GM19351 (cell line): ENCODE measurements around the gene PRPSAP2.
"Not testable (repeated sequence)": the region's sequence is repeated elsewhere in the genome, so short reads cannot be mapped to it uniquely, and the experiment has no call there.

Source experiments
- ATAC-seq: cut with Tn5 transposase; IDR thresholded peaks from one replicate; pipeline ENCODE4 v1.9.1; 2021; ENCODE audit warnings: mild to moderate bottlenecking, moderate library complexity; ENCODE audit not compliant: unreplicated experiment

The PRPSAP2 gene

DNA sequence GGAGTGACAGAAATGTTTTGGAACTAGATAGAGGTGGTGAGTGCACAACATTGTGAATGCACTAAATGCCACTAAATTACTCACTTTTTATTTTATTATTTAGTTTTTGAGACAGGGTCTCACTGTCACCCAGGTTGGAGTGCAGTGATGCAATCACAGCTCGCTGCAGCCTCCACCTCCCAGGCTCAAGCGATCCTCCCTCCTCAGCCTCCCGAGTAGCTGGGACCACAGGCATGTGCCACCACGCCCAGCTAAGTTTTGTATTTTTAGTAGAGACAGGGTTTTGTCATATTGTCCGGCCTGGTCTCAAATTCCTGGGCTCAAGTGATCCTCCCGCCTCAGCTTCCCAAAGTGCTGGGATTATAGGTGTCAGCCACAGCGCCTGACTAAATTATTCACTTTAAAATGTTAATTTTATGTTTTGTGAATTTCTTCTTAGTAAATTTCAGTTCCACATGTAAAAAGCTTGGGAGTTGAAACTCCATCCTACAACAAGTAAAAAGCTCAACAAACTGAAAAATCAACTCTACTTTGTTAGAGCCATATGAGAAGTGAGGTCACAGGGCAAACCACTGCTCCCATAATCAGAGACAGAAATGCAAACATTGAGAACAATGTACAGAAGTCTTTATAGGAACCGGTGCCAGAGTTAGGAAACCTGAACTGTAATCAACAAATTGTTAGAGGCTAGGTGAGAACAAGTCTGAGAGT, 80.2 kb downstream of the PRPSAP2 start:
- ATAC-seq, result no peak

GRCh38 chr17:18938692-18939023, 80.7 kb downstream of the PRPSAP2 start:
- ATAC-seq, result no peak

- ATAC-seq, result no peak
These were observed 86.7 kb downstream of the PRPSAP2 start for GRCh38 chr17:18944646-18945045.

DNA sequence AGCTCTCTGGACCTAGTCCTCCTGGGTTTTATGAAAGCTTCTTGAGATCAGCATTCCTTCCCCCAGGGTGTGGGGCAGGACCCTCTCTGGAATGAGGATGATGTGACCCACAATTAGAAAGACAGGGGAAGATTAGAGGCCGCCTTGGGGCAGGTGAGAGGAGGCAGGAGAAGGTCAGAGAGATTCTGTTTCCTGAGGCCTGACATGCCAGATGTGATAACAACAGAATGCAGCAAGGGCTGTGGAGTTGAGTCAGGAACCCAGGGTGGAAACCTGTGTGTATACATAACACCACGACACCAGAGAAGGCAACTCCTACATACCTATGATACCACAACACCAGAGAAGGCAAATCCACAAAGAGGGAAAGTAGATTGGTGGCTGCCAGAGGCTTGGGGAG, 88.6 kb downstream of the PRPSAP2 start:
- no peak for ATAC-seq

GRCh38 chr17:18947866-18948265, 89.9 kb downstream of the PRPSAP2 start:
- ATAC-seq, result no peak

- ATAC-seq, result no peak
These were observed 90.6 kb downstream of the PRPSAP2 start for GRCh38 chr17:18948476-18949006.

GRCh38 chr17:18949566-18949965, 91.6 kb downstream of the PRPSAP2 start:
- ATAC-seq, result no peak

DNA sequence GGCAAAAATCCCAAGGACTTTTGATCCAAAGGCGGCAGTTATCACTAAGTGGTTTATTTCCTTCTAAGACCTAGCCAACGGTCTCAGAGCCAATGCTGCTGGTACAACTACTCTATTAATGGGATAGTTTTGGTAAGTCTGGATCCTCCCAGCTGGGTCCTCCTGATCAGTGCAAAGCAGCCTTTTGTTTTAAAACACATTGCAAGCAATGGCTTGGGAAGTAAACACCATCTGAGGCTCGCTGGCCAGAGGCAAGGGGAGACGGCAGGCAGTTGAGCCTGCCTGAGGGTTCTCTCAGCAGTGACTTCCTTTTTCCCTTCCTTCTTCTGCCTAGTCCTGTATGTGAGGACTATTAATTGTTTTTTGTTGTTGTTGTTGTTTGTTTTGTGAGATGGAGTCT, 92.4 kb downstream of the PRPSAP2 start:
- no peak for ATAC-seq

DNA sequence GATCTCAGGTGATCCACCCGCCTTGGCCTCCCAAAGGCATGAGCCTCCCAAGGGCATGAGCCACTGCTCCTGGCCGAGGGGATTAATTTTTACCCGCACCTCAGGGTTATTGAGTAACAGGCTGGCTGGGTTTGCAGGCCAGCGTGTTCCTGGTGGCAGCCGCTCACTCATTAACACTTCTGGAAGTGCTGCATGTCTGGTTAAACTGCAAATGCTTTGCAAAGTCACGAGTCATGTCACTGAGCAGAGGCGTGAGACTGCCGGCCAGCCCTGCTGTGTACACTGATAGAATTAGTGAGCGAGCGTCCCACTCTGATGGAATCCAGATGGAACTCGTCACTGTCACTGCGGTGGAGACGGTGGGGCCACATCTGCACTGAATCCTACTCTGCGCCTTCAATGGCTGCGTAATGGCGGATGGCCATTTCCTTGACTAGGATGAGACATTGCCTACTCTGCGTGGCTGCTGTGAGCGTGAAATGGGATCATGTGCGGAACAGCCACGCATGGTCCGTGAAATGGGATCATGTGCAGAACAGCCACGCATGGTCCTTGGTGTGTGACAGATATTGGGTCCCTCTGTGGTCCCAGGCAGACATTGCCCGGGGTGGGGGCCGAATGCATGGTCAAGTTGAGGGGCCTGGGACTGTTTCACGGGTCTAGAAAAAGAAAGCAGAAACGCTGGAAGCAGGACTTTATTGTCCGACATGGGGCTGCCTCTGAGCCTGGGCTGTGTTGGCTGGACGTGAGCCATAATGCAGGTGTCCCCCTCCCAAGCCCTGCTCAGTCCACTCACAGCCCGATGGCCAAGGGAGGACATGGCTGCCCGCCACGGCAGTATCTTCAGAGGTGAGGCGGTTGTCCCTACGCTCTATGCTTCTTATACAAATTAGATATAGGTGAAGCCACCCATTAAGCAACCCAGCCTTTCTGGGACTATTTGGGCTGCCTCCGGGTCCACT, 93.3 kb downstream of the PRPSAP2 start:
- ATAC-seq, result no peak

DNA sequence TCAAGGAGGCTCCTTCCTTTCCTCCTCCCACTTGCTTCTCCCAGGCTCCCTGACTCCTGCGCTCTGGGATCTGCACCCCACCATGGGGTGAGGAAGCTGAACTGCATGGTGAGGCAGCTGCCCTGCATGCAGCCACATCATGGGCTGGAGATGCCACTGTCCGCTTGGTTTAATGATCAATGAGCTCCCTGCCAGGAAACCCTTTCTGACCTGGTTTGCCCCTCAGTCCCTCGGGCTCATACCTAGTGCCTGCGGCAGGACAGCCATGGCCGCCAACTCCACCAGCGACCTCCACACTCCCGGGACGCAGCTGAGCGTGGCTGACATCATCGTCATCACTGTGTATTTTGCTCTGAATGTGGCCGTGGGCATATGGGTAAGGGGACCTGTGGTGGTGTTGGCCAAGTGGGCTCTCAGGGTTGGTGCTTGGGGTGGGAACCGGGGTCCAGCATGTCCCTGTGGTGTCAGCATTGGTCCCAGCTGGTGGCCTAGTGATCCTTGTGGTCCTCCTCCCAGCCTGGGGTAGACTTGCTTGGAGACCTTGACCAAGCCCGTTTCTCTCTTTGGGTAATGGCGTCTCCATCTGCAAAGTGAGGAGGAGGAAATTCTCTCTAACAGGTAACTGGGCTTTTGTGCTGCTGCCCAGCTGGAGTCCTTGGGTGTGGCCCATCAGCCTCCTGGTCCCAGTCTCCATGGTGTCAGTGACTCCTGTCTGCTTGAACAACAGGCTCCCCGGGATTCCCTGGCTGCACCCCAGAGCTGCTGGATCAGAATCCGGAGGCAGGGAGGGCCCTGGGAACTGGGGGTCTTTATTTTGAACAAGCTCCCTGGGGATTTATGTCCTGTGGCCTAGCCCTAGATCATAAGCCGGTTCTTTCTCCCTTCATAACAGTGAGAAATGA, 94.3 kb downstream of the PRPSAP2 start, which contains the start of gene SLC5A10:
Gene SLC5A10, plus strand, starts transcription at position 225 of the 902 bp plus-strand sequence. Its CDS starts 41 bp downstream, at position 266.
- no peak for ATAC-seq

GRCh38 chr17:18953231-18953728, 95.3 kb downstream of the PRPSAP2 start:
- ATAC-seq, result no peak

- no peak for ATAC-seq
These were observed 96.4 kb downstream of the PRPSAP2 start for GRCh38 chr17:18954321-18954720.

DNA sequence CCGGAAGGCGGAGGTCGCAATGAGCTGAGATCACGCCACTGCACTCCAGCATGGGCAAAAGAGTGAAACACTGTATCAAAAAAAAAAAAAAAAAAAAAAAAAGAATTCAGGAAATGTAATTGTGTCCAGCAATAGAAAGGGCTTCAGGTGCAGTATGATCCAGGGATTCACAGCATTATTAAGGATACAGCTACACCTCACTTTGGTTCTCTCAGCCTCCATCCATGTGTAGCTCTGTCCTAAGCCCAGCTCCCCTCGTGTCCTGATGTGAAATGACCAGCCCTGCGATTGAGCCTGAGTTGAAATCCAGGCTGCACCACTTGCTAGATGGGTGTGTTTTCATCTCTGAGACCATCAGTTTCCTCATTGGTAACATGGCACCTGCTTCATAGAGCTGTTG, 97.1 kb downstream of the PRPSAP2 start:
- no peak for ATAC-seq

- not testable (repeated sequence) for ATAC-seq
These were observed 98.1 kb downstream of the PRPSAP2 start for GRCh38 chr17:18956021-18956420.

- ATAC-seq, result no peak
These were observed 98.7 kb downstream of the PRPSAP2 start for GRCh38 chr17:18956581-18956980.

- ATAC-seq, result no peak
These were observed 99.9 kb downstream of the PRPSAP2 start for GRCh38 chr17:18957831-18958230.

- no peak for ATAC-seq
These were observed 100.7 kb downstream of the PRPSAP2 start for GRCh38 chr17:18958611-18959010.

GRCh38 chr17:18959071-18959844, 101.3 kb downstream of the PRPSAP2 start:
- ATAC-seq, result no peak

DNA sequence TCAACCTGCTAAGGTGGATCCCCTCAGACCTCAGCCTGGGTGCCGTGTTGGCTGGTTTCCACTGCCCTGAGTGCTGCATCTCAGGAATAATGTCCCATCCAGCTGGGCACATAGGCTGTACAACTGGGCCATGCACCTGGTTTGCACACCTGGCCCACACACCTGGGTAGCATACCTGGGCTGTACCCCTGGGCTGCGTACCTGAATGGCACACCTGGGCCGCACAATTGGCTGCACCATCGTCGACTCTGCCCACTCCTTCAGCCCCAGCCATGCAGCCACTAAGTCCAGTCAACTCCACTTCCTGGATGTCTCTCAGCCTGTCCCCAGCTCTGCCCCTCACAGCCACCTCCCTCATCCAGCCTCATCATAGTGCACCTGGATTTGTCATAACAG, 101.9 kb downstream of the PRPSAP2 start:
- ATAC-seq, result no peak

GRCh38 chr17:18960241-18960665, 102.3 kb downstream of the PRPSAP2 start:
- ATAC-seq, result no peak
